Activated CD8-positive, alpha-beta T cell treated with anti-CD3 and anti-CD28 coated beads for 36 hours (primary cell): ENCODE measurements around the gene SEC16B. TPM values are rescaled to one million over a fixed set of nuclear protein-coding genes. Genes with fewer than 3 reads are reported as not detected.

Source experiments
- ATAC-seq: fragments of 200-7000 bp; cut with Tn5 transposase; one replicate; pipeline ENCODE4 v1.10.0; 2021; ENCODE audit warnings: mild to moderate bottlenecking, moderate library complexity
- CTCF ChIA-PET: fragments of 350-600 bp; sonication (Branson Sonifier 250); formaldehyde crosslinking; loops from one replicate; lab custom pipeline; 2021; ENCODE audit warnings: antibody characterized with exemption; lab: Charles Lee
- POLR2A ChIA-PET: fragments of 350-600 bp; sonication (Branson Sonifier 250); formaldehyde crosslinking; loops from one replicate; lab custom pipeline; 2021; ENCODE audit warnings: antibody characterized with exemption; lab: Charles Lee
- DNase-seq: peaks from one replicate; pipeline ENCODE4 v3.0.0-alpha.2; 2020
- H3K27ac Mint-ChIP-seq: one replicate; pipeline ENCODE4 v1.8.0; 2021; ENCODE audit warnings: mild to moderate bottlenecking, mixed read lengths
- H3K27me3 Mint-ChIP-seq: one replicate; pipeline ENCODE4 v1.8.0; 2021; ENCODE audit warnings: mixed read lengths
- H3K36me3 Mint-ChIP-seq: one replicate; pipeline ENCODE4 v1.8.0; 2021; ENCODE audit warnings: low read depth, mixed read lengths
- H3K4me1 Mint-ChIP-seq: one replicate; pipeline ENCODE4 v1.8.0; 2021; ENCODE audit warnings: low read depth, mixed read lengths
- H3K4me3 Mint-ChIP-seq: one replicate; pipeline ENCODE4 v1.8.0; 2021; ENCODE audit warnings: mild to moderate bottlenecking, moderate library complexity, mixed read lengths
- H3K9me3 Mint-ChIP-seq: one replicate; pipeline ENCODE4 v1.8.0; 2021; ENCODE audit warnings: mixed read lengths
- CTCF ChIP-seq: fragments of 200-600 bp; IDR thresholded peaks from one replicate; pipeline ENCODE4 v1.8.0; 2022; ENCODE audit warnings: antibody characterized with exemption, mild to moderate bottlenecking
- intact Hi-C: fragments of 100-400 bp; cut with micrococcal nuclease; formaldehyde crosslinking; loops from one replicate; pipeline ENCODE4 v1.10.0; 2022
- total RNA-seq, 2 experiments: library from RNA; stranded (reverse); gene quantifications; one replicate each; pipeline ENCODE4 v1.2.3, GENCODE V29; 2021

SEC16B gene
- total RNA-seq, 2 experiments from 2014 or later = not detected

- ATAC-seq (no peak), DNase-seq (no peak)
- TF ChIP-seq CTCF = no peak
- intact Hi-C loops = no loop called here
- ChIA-PET CTCF (no interaction called here), POLR2A (no interaction called here)
- no peak overlapping the region for H3K27ac Mint-ChIP-seq
- no peaks in the 10 kb centered on the region for H3K4me1 Mint-ChIP-seq
- no peak overlapping the region for H3K4me3 Mint-ChIP-seq
- H3K27me3 Mint-ChIP-seq = no peaks in the 10 kb centered on the region
- no peaks in the 10 kb centered on the region for H3K36me3 Mint-ChIP-seq
- no peaks in the 10 kb centered on the region for H3K9me3 Mint-ChIP-seq
Measured at GRCh38 chr1:178011864-178012503, 42.1 kb upstream of the SEC16B start.

- ChIA-PET POLR2A (no interaction called here), CTCF (no interaction called here)
- intact Hi-C loops = no loop called here
- Mint-ChIP-seq H3K4me1 (no peaks in the 10 kb centered on the region), H3K9me3 (no peaks in the 10 kb centered on the region), H3K36me3 (no peaks in the 10 kb centered on the region), H3K4me3 (no peak overlapping the region), H3K27me3 (no peaks in the 10 kb centered on the region), H3K27ac (no peak overlapping the region)
- ATAC-seq (no peak), DNase-seq (no peak)
- TF ChIP-seq CTCF = no peak
Measured at GRCh38 chr1:178011465-178011828, 41.6 kb upstream of the SEC16B start.

- ATAC-seq (no peak), DNase-seq (no peak)
- no peak for TF ChIP-seq CTCF
- Mint-ChIP-seq H3K9me3 (no peaks in the 10 kb centered on the region), H3K36me3 (no peaks in the 10 kb centered on the region), H3K27me3 (no peaks in the 10 kb centered on the region), H3K4me3 (no peak overlapping the region), H3K4me1 (no peaks in the 10 kb centered on the region), H3K27ac (no peak overlapping the region)
- POLR2A ChIA-PET = no interaction called here
- intact Hi-C loops = no loop called here
- CTCF ChIA-PET = no interaction called here
Measured at GRCh38 chr1:178010674-178011464, 41.0 kb upstream of the SEC16B start.

- no peak for TF ChIP-seq CTCF
- H3K9me3 Mint-ChIP-seq = no peaks in the 10 kb centered on the region
- H3K4me1 Mint-ChIP-seq = no peaks in the 10 kb centered on the region
- CTCF ChIA-PET = no interaction called here
- H3K27ac Mint-ChIP-seq = no peak overlapping the region
- H3K36me3 Mint-ChIP-seq = no peaks in the 10 kb centered on the region
- POLR2A ChIA-PET = no interaction called here
- no peaks in the 10 kb centered on the region for H3K27me3 Mint-ChIP-seq
- DNase-seq (no peak), ATAC-seq (no peak)
- intact Hi-C loops = no loop called here
- no peak overlapping the region for H3K4me3 Mint-ChIP-seq
Measured at GRCh38 chr1:178006043-178006442, 36.2 kb upstream of the SEC16B start.

GRCh38 chr1:178005450-178005849 lies 35.6 kb upstream of the SEC16B start:
- Mint-ChIP-seq H3K4me3 (no peak overlapping the region), H3K27ac (no peak overlapping the region), H3K27me3 (no peaks in the 10 kb centered on the region), H3K36me3 (no peaks in the 10 kb centered on the region), H3K9me3 (no peaks in the 10 kb centered on the region), H3K4me1 (no peaks in the 10 kb centered on the region)
- intact Hi-C loops = no loop called here
- TF ChIP-seq CTCF = no peak
- DNase-seq (no peak), ATAC-seq (no peak)
- ChIA-PET CTCF (no interaction called here), POLR2A (no interaction called here)
